HepG2 (cell line): ENCODE data around the gene SYVN1. TPM values are rescaled to one million over a fixed set of nuclear protein-coding genes. Genes with fewer than 3 reads are reported as not detected.
A peak's percentile ranks its signal among the peaks of the same experiment; 100 is the strongest.

Experiments
- BORCS8-MEF2B ChIP-seq: sonication (generic); formaldehyde crosslinking; IDR thresholded peaks from 2 replicates; pipeline ENCODE4 v1.8.0; 2022; ENCODE audit warnings: mild to moderate bottlenecking, missing genetic modification reagents
- CEBPB ChIP-seq: IDR thresholded peaks from 2 replicates; pipeline ENCODE4 v1.6.1; 2011; ENCODE audit warnings: low read depth, low read length, improper control_type of control experiment, borderline replicate concordance
- ELF3 ChIP-seq: IDR thresholded peaks from 2 replicates; pipeline ENCODE4 v1.6.1; 2016; ENCODE audit warnings: missing genetic modification reagents, missing compliant biosample characterization
- FOXC1 ChIP-seq: sonication (generic); formaldehyde crosslinking; IDR thresholded peaks from 2 replicates; pipeline ENCODE4 v1.8.0; 2022; ENCODE audit warnings: mild to moderate bottlenecking, missing genetic modification reagents, borderline replicate concordance
- HNF4A ChIP-seq: sonication (generic); formaldehyde crosslinking; IDR thresholded peaks from 2 replicates; pipeline ENCODE4 v1.4.0; 2020; ENCODE audit warnings: missing genetic modification reagents
- HNRNPK ChIP-seq: fragments of 200-400 bp; formaldehyde crosslinking; IDR thresholded peaks from 2 replicates; pipeline ENCODE4 v1.6.1; 2018; ENCODE audit warnings: low read length, low read depth, moderate library complexity, mild to moderate bottlenecking; ENCODE audit not compliant: poor library complexity, severe bottlenecking
- IKZF5 ChIP-seq: IDR thresholded peaks from 2 replicates; pipeline ENCODE4 v1.6.1; 2018; ENCODE audit warnings: missing genetic modification reagents, mild to moderate bottlenecking, missing compliant biosample characterization
- KDM2A ChIP-seq: sonication (generic); formaldehyde crosslinking; IDR thresholded peaks from 2 replicates; pipeline ENCODE4 v1.4.0; 2020; ENCODE audit warnings: low read depth, missing genetic modification reagents, borderline replicate concordance
- KLF12 ChIP-seq: sonication (generic); formaldehyde crosslinking; IDR thresholded peaks from 2 replicates; pipeline ENCODE4 v1.4.0; 2020; ENCODE audit warnings: missing genetic modification reagents, borderline replicate concordance
- MAZ ChIP-seq, 2 experiments: sonication (generic) in 1 of 2; formaldehyde crosslinking in 1 of 2; IDR thresholded peaks; 2 replicates each; pipeline versions ENCODE4 v1.5.0 to v1.6.1; 2012 to 2020; ENCODE audit warnings: low read depth in 2 of 2, mild to moderate bottlenecking in 2 of 2, borderline replicate concordance in 1 of 2, improper control_type of control experiment in 1 of 2, low read length in 1 of 2, missing genetic modification reagents in 1 of 2, moderate library complexity in 1 of 2
- MIER3 ChIP-seq: IDR thresholded peaks from 2 replicates; pipeline ENCODE4 v1.6.1; 2016; ENCODE audit warnings: missing compliant biosample characterization, borderline replicate concordance
- NFE2L2 ChIP-seq: fragments of 150-350 bp; IDR thresholded peaks from 2 replicates; pipeline ENCODE4 v1.6.1; 2014; ENCODE audit warnings: low read length
- PRDM10 ChIP-seq: sonication (generic); formaldehyde crosslinking; IDR thresholded peaks from 2 replicates; pipeline ENCODE4 v1.4.0; 2020; ENCODE audit warnings: low read depth, missing genetic modification reagents
- RXRA ChIP-seq: sonication (generic); formaldehyde crosslinking; IDR thresholded peaks from 2 replicates; pipeline ENCODE4 v1.5.1; 2020; ENCODE audit warnings: missing genetic modification reagents
- SOX5 ChIP-seq: IDR thresholded peaks from 2 replicates; pipeline ENCODE4 v1.6.1; 2016; ENCODE audit warnings: borderline replicate concordance
- THAP11 ChIP-seq: IDR thresholded peaks from 2 replicates; pipeline ENCODE4 v1.6.1; 2016; ENCODE audit warnings: missing biosample characterization, missing genetic modification reagents
- ZBTB3 ChIP-seq: sonication (generic); formaldehyde crosslinking; IDR thresholded peaks from 2 replicates; pipeline ENCODE4 v1.4.0; 2020; ENCODE audit warnings: low read depth, mild to moderate bottlenecking, moderate library complexity, missing genetic modification reagents, borderline replicate concordance
- ZIK1 ChIP-seq: sonication (generic); formaldehyde crosslinking; IDR thresholded peaks from 2 replicates; pipeline ENCODE4 v1.5.0; 2020; ENCODE audit warnings: mild to moderate bottlenecking, low read depth, missing genetic modification reagents, borderline replicate concordance
- ZNF329 ChIP-seq: sonication (generic); formaldehyde crosslinking; IDR thresholded peaks from 2 replicates; pipeline ENCODE4 v1.9.0; 2021; ENCODE audit warnings: low read depth, mild to moderate bottlenecking, missing genetic modification reagents
- ZNF441 ChIP-seq: sonication (generic); formaldehyde crosslinking; IDR thresholded peaks from 2 replicates; pipeline ENCODE4 v1.7.0; 2021; ENCODE audit warnings: missing genetic modification reagents, borderline replicate concordance
- ZNF597 ChIP-seq: sonication (generic); formaldehyde crosslinking; IDR thresholded peaks from 2 replicates; pipeline ENCODE4 v1.5.0; 2020; ENCODE audit warnings: missing genetic modification reagents
- ZNF749 ChIP-seq: sonication (generic); formaldehyde crosslinking; IDR thresholded peaks from 2 replicates; pipeline ENCODE4 v1.8.0; 2022; ENCODE audit warnings: mild to moderate bottlenecking, missing genetic modification reagents, moderate library complexity, borderline replicate concordance
- ZNF788 ChIP-seq: sonication (generic); formaldehyde crosslinking; IDR thresholded peaks from 2 replicates; pipeline ENCODE4 v1.5.0; 2020; ENCODE audit warnings: mild to moderate bottlenecking, missing genetic modification reagents, borderline replicate concordance
- ZNF792 ChIP-seq: IDR thresholded peaks from 2 replicates; pipeline ENCODE4 v1.6.1; 2016
- polyA plus RNA-seq, 8 experiments: library from polyadenylated mRNA; depleted of rRNA in 3 of 8; stranded (reverse) in 7 of 8; unstranded in 1 of 8; fragments of >200 nt; fragmentation: Illumina TruSeq in 4 of 8; extraction: Trizol in 4 of 8; gene quantifications; 2 replicates each; pipeline versions ENCODE4 v1.2.1 to v1.2.3, GENCODE V29; 2011 to 2016; ENCODE audit warnings: low read depth in 4 of 8, missing spikeins in 1 of 8, mixed read lengths in 1 of 8; ENCODE audit not compliant: insufficient read depth in 1 of 8
- total RNA-seq, 5 experiments: library from RNA; depleted of rRNA; stranded (reverse); fragments of >200 nt; fragmentation: Illumina TruSeq; extraction: Trizol; gene quantifications; 2 replicates each; pipeline ENCODE4 v1.2.3, GENCODE V29; 2016; ENCODE audit warnings: low read depth in 1 of 5

The SYVN1 gene
- total and polyA plus RNA-seq, 2 of the 13 experiments (the other 11 are each of a cell fraction or from before 2014, with no cell fraction given) = 10.3 to 22.5 TPM

- peak; percentile 52 for TF ChIP-seq RXRA (CRISPR knock-in tag)
- no peak for TF ChIP-seq ZBTB3
- TF ChIP-seq ZNF441 (CRISPR knock-in tag) = peak; percentile 84
- TF ChIP-seq FOXC1 (CRISPR knock-in tag) = peak; percentile 74; the same call in 1 of the 2 replicates
- peak; percentile 62 for TF ChIP-seq HNRNPK
- TF ChIP-seq NFE2L2 = no peak
- peak; percentile 40; the same call in 1 of the 2 replicates for TF ChIP-seq THAP11 (CRISPR knock-in tag)
- TF ChIP-seq IKZF5 (CRISPR knock-in tag) = 0 out of 2 replicates have a peak, but pooled peaks have one; percentile 34
- no peak for TF ChIP-seq BORCS8-MEF2B (CRISPR knock-in tag)
- TF ChIP-seq ZNF788 (CRISPR knock-in tag) = peak; percentile 25; the same call in 1 of the 2 replicates
- 0 out of 2 replicates have a peak, but pooled peaks have one; percentile 19 for TF ChIP-seq KLF12 (CRISPR knock-in tag)
- 0 out of 2 replicates have a peak, but pooled peaks have one; percentile 18 for TF ChIP-seq SOX5 (CRISPR knock-in tag)
- no peak for TF ChIP-seq HNF4A (CRISPR knock-in tag)
- TF ChIP-seq KDM2A (CRISPR knock-in tag) = peak; percentile 74
- no peak for TF ChIP-seq ZNF749 (CRISPR knock-in tag)
- 0 out of 2 replicates have a peak, but pooled peaks have one; percentile 37 for TF ChIP-seq MIER3
- TF ChIP-seq ELF3 (CRISPR knock-in tag) = 0 out of 2 replicates have a peak, but pooled peaks have one; percentile 19
- TF ChIP-seq PRDM10 (CRISPR knock-in tag) = peak; percentile 79; the same call in 1 of the 2 replicates
- TF ChIP-seq ZNF329 (CRISPR knock-in tag) = no peak; the same call in 1 of the 2 replicates
- peak; percentile 53; the same call in 1 of the 2 replicates for TF ChIP-seq MAZ (IDR thresholded peaks at IDR 0.05; ENCODE audit: borderline replicate concordance, low read depth, low read length)
- TF ChIP-seq MAZ (CRISPR knock-in tag; IDR thresholded peaks at IDR 0.05; ENCODE audit: low read depth) = peak; percentile 59; the same call in 1 of the 2 replicates
- TF ChIP-seq CEBPB = no peak
- TF ChIP-seq ZNF792 (CRISPR knock-in tag) = no peak
- TF ChIP-seq ZIK1 = peak; percentile 81; the same call in 1 of the 2 replicates
- TF ChIP-seq ZNF597 (CRISPR knock-in tag) = no peak
These were observed 46.7 kb upstream of the SYVN1 start (continued) for GRCh38 chr11:65180877-65181568.
